Neutrophil (primary cell): ENCODE data around the gene PLIN3.

Experiments
- H3K27ac ChIP-seq: fragments of 200-600 bp; sonication (generic); 2 replicates; pipeline ENCODE4 v1.5.1; 2016; ENCODE audit warnings: mild to moderate bottlenecking, moderate library complexity
- H3K27me3 ChIP-seq: fragments of 200-600 bp; sonication (generic); 2 replicates; pipeline ENCODE4 v1.6.0; 2016; ENCODE audit warnings: mild to moderate bottlenecking
- H3K36me3 ChIP-seq: fragments of 200-600 bp; sonication (generic); 2 replicates; pipeline ENCODE4 v1.5.1; 2017
- H3K4me1 ChIP-seq, 2 experiments: fragments of 200-600 bp in 1 of 2; sonication (generic) in 1 of 2; 1 replicate in 1 of 2; 2 replicates in 1 of 2; pipeline versions ENCODE4 v1.5.1 to v1.6.1; 2013 to 2016; ENCODE audit warnings: low read depth in 1 of 2, low read length in 1 of 2, mild to moderate bottlenecking in 1 of 2, moderate library complexity in 1 of 2; ENCODE audit not compliant: control insufficient read depth in 1 of 2, insufficient read depth in 1 of 2
- H3K4me3 ChIP-seq, 2 experiments: fragments of 200-600 bp in 1 of 2; sonication (generic) in 1 of 2; 1 replicate in 1 of 2; 2 replicates in 1 of 2; pipeline ENCODE4 v1.5.1; 2013 to 2016; ENCODE audit warnings: low read depth in 1 of 2, low read length in 1 of 2, mild to moderate bottlenecking in 1 of 2, moderate library complexity in 1 of 2
- H3K9me3 ChIP-seq: fragments of 200-600 bp; sonication (generic); 2 replicates; pipeline ENCODE4 v1.5.1; 2016
- CTCF ChIP-seq: fragments of 200-600 bp; sonication (generic); IDR thresholded peaks from 2 replicates; pipeline ENCODE4 v1.5.1; 2016; ENCODE audit warnings: antibody characterized with exemption

Gene PLIN3

GRCh38 chr19:4867534-4868285, at the start of gene PLIN3:
Gene PLIN3 (minus strand): TSS chr19:4867667. CDS start chr19:4861394, 6,273 bp downstream.
- H3K9me3 ChIP-seq: no peaks in the 10 kb centered on the region
- H3K27ac ChIP-seq: peak within 1 kb of the TSS; percentile 88
- peak; percentile 38 for TF ChIP-seq CTCF
- H3K4me1 ChIP-seq: peaks cover 20 to 21% of the 10 kb centered on the region in 2 experiments
- peaks cover 4% of the 10 kb centered on the region for H3K36me3 ChIP-seq
- H3K4me3 ChIP-seq: peak within 1 kb of the TSS; percentile 91 to 95
- H3K27me3 ChIP-seq: no peaks in the 10 kb centered on the region

GRCh38 chr19:4916292-4917082, 49.0 kb upstream of the PLIN3 start:
- no peaks in the 10 kb centered on the region for H3K9me3 ChIP-seq
- H3K27me3 ChIP-seq: no peaks in the 10 kb centered on the region
- TF ChIP-seq CTCF: no peak
- peak overlapping the region; percentile 91 for H3K27ac ChIP-seq
- H3K4me3 ChIP-seq: peak overlapping the region; percentile 68 to 85
- H3K36me3 ChIP-seq: no peaks in the 10 kb centered on the region
- H3K4me1 ChIP-seq: peaks cover 57 to 61% of the 10 kb centered on the region in 2 experiments

- TF ChIP-seq CTCF: no peak
- H3K36me3 ChIP-seq: no peaks in the 10 kb centered on the region
- H3K4me3 ChIP-seq: peak overlapping the region; percentile 68 to 85
Measured at GRCh38 chr19:4914736-4915501, 47.5 kb upstream of the PLIN3 start.

GRCh38 chr19:4913996-4914735, 46.7 kb upstream of the PLIN3 start:
- no peaks in the 10 kb centered on the region for H3K27me3 ChIP-seq
- no peak for TF ChIP-seq CTCF
- no peaks in the 10 kb centered on the region for H3K36me3 ChIP-seq
- H3K4me1 ChIP-seq: peaks cover 72 to 74% of the 10 kb centered on the region in 2 experiments
- H3K9me3 ChIP-seq: no peaks in the 10 kb centered on the region
- peak overlapping the region; percentile 91 for H3K27ac ChIP-seq
- H3K4me3 ChIP-seq: peak overlapping the region; percentile 68 to 85

More at GRCh38 chr19:4914736-4915501, 47.5 kb upstream of the PLIN3 start:
- Histone ChIP-seq H3K27ac (peak overlapping the region; percentile 91), H3K9me3 (no peaks in the 10 kb centered on the region), H3K27me3 (no peaks in the 10 kb centered on the region), H3K4me1 (peaks cover 66 to 70% of the 10 kb centered on the region in 2 experiments)
